SK-N-SH (cell line): Measurements from ENCODE around the gene CEACAM16. TPM values are rescaled to one million over a fixed set of nuclear protein-coding genes. Genes with fewer than 3 reads are reported as not detected.

ENCODE experiments used
- CTCF ChIA-PET: fragments of 300-600, 350-600 bp; formaldehyde crosslinking; extraction: SDS; loops from one replicate; lab custom pipeline; 2021; lab: Yijun Ruan, JAX
- POLR2A ChIA-PET: fragments of 350-600 bp; sonication (Branson Sonifier 250); formaldehyde crosslinking; extraction: SDS; loops from one replicate; lab custom pipeline; 2020; ENCODE audit warnings: antibody characterized with exemption, inconsistent platforms; lab: Yijun Ruan, JAX
- DNase-seq: peaks from one replicate; pipeline ENCODE4 v3.0.0; 2012
- H2AFZ ChIP-seq: fragments of 200-600 bp; sonication (generic); 2 replicates; pipeline ENCODE4 v1.8.1; 2016; ENCODE audit warnings: antibody characterized with exemption, mild to moderate bottlenecking, low read depth
- H3F3A ChIP-seq: fragments of 200-600 bp; sonication (generic); replicated peaks from 2 replicates; pipeline ENCODE3; 2016; ENCODE audit warnings: antibody characterized with exemption, mild to moderate bottlenecking; ENCODE audit not compliant: insufficient read depth
- H3K27ac ChIP-seq, 2 experiments: fragments of 200-500 bp in 1 of 2; fragments of 200-600 bp in 1 of 2; sonication (Bioruptor generic) in 1 of 2; sonication (generic), shearing (Covaris generic) in 1 of 2; 2 replicates each; pipeline versions ENCODE4 v1.5.1 to v1.6.1; 2014 to 2016; ENCODE audit warnings: low read depth in 2 of 2, inconsistent platforms in 1 of 2, low read length in 1 of 2, mild to moderate bottlenecking in 1 of 2, mixed read lengths in 1 of 2
- H3K27me3 ChIP-seq: fragments of 200-600 bp; sonication (generic), shearing (Covaris generic); 2 replicates; pipeline ENCODE4 v1.6.1; 2016; ENCODE audit warnings: mixed run types; ENCODE audit not compliant: insufficient read depth
- H3K36me3 ChIP-seq, 2 experiments: fragments of 200-500 bp in 1 of 2; fragments of 200-600 bp in 1 of 2; sonication (Bioruptor generic) in 1 of 2; sonication (generic) in 1 of 2; replicated peaks in 1 of 2; 2 replicates each; pipeline versions ENCODE3 to v1.5.1; 2014 to 2016; ENCODE audit warnings: low read length in 1 of 2, mild to moderate bottlenecking in 1 of 2; ENCODE audit not compliant: insufficient read depth in 2 of 2, control insufficient read depth in 1 of 2
- H3K4me1 ChIP-seq, 2 experiments: fragments of 200-500 bp in 1 of 2; fragments of 200-600 bp in 1 of 2; sonication (Bioruptor generic) in 1 of 2; sonication (generic), shearing (Covaris generic) in 1 of 2; 2 replicates each; pipeline versions ENCODE4 v1.5.1 to v1.6.1; 2014 to 2016; ENCODE audit warnings: low read depth in 1 of 2, low read length in 1 of 2, mixed run types in 1 of 2; ENCODE audit not compliant: insufficient read depth in 2 of 2, control insufficient read depth in 1 of 2
- H3K4me2 ChIP-seq: fragments of 200-600 bp; sonication (generic), shearing (Covaris generic); 2 replicates; pipeline ENCODE4 v1.6.1; 2017; ENCODE audit warnings: mixed run types
- H3K4me3 ChIP-seq, 2 experiments: fragments of 200-500 bp in 1 of 2; fragments of 200-600 bp in 1 of 2; sonication (Bioruptor generic) in 1 of 2; sonication (generic), shearing (Covaris generic) in 1 of 2; 2 replicates each; pipeline versions ENCODE4 v1.5.1 to v1.8.1; 2014 to 2016; ENCODE audit warnings: low read depth in 2 of 2, inconsistent platforms in 1 of 2, low read length in 1 of 2, mild to moderate bottlenecking in 1 of 2, mixed read lengths in 1 of 2, moderate library complexity in 1 of 2
- H3K79me2 ChIP-seq: fragments of 200-600 bp; sonication (generic); 2 replicates; pipeline ENCODE4 v1.8.1; 2017; ENCODE audit warnings: mild to moderate bottlenecking; ENCODE audit not compliant: insufficient read depth
- H3K9ac ChIP-seq: fragments of 200-600 bp; sonication (generic); 2 replicates; pipeline ENCODE4 v1.6.1; 2017; ENCODE audit warnings: mixed run types
- H3K9me2 ChIP-seq: fragments of 200-600 bp; sonication (generic); 2 replicates; pipeline ENCODE4 v1.6.1; 2017; ENCODE audit warnings: mixed run types
- H3K9me3 ChIP-seq: fragments of 200-600 bp; sonication (generic); 2 replicates; pipeline ENCODE4 v1.6.1; 2017; ENCODE audit warnings: mixed run types, mild to moderate bottlenecking, moderate library complexity
- H4K20me1 ChIP-seq: fragments of 200-600 bp; sonication (generic); 2 replicates; pipeline ENCODE4 v1.6.1; 2017; ENCODE audit warnings: mild to moderate bottlenecking, mixed run types; ENCODE audit not compliant: insufficient read depth
- CHD2 ChIP-seq: fragments of 150-350 bp; IDR thresholded peaks from 2 replicates; pipeline ENCODE4 v1.6.1; 2018; ENCODE audit warnings: low read length; ENCODE audit not compliant: partially characterized antibody
- CTCF ChIP-seq: fragments of 200-600 bp; sonication (generic); IDR thresholded peaks from 2 replicates; pipeline ENCODE4 v1.6.1; 2017; ENCODE audit warnings: antibody characterized with exemption, mild to moderate bottlenecking, moderate library complexity
- EP300 ChIP-seq, 2 experiments: IDR thresholded peaks; 2 replicates each; pipeline versions ENCODE4 v1.4.0 to v1.6.1; 2012; ENCODE audit warnings: borderline replicate concordance in 1 of 2, low read depth in 1 of 2, low read length in 1 of 2
- EZH2phosphoT487 ChIP-seq: fragments of 200-600 bp; sonication (generic); IDR thresholded peaks from 2 replicates; pipeline ENCODE4 v1.6.1; 2017; ENCODE audit warnings: low read depth, mixed run types, mild to moderate bottlenecking, antibody characterized with exemption, moderate library complexity, borderline replicate concordance
- FOSL2 ChIP-seq: IDR thresholded peaks from 2 replicates; pipeline ENCODE4 v1.4.0; 2012; ENCODE audit warnings: low read depth, mild to moderate bottlenecking, moderate library complexity, borderline replicate concordance
- FOXJ3 ChIP-seq: sonication (generic); formaldehyde crosslinking; IDR thresholded peaks from 2 replicates; pipeline ENCODE4 v1.5.1; 2020; ENCODE audit warnings: mild to moderate bottlenecking, missing genetic modification reagents
- IRF3 ChIP-seq: fragments of 150-350 bp; IDR thresholded peaks from 2 replicates; pipeline ENCODE4 v1.6.1; 2016; ENCODE audit warnings: mild to moderate bottlenecking, low read depth, low read length
- MEF2A ChIP-seq: IDR thresholded peaks from 2 replicates; pipeline ENCODE4 v1.4.0; 2012; ENCODE audit warnings: low read depth, borderline replicate concordance
- NRF1 ChIP-seq: IDR thresholded peaks from 2 replicates; pipeline ENCODE4 v1.6.1; 2012; ENCODE audit warnings: low read depth, mild to moderate bottlenecking, low read length
- POLR2AphosphoS5 ChIP-seq: IDR thresholded peaks from 2 replicates; pipeline ENCODE4 v1.6.1; 2012; ENCODE audit warnings: low read depth, low read length
- RCOR1 ChIP-seq: fragments of 150-350 bp; IDR thresholded peaks from 2 replicates; pipeline ENCODE4 v1.6.1; 2017; ENCODE audit warnings: antibody characterized with exemption, low read length
- REST ChIP-seq: IDR thresholded peaks from 2 replicates; pipeline ENCODE4 v1.6.1; 2012; ENCODE audit warnings: mild to moderate bottlenecking, low read depth, low read length, moderate library complexity
- RXRA ChIP-seq: IDR thresholded peaks from 2 replicates; pipeline ENCODE4 v1.4.0; 2012; ENCODE audit warnings: low read depth, mild to moderate bottlenecking, borderline replicate concordance
- SMC3 ChIP-seq: IDR thresholded peaks from 2 replicates; pipeline ENCODE4 v1.6.1; 2012; ENCODE audit warnings: low read depth, low read length, improper control_type of control experiment
- TAF1 ChIP-seq: IDR thresholded peaks from 2 replicates; pipeline ENCODE4 v1.6.1; 2012; ENCODE audit warnings: low read depth, mild to moderate bottlenecking, low read length, moderate library complexity, borderline replicate concordance
- TCF12 ChIP-seq: IDR thresholded peaks from 2 replicates; pipeline ENCODE4 v1.4.0; 2012
- TEAD4 ChIP-seq: IDR thresholded peaks from 2 replicates; pipeline ENCODE4 v1.4.0; 2012; ENCODE audit warnings: mild to moderate bottlenecking, borderline replicate concordance; ENCODE audit not compliant: insufficient read depth
- USF2 ChIP-seq: fragments of 150-350 bp; IDR thresholded peaks from 2 replicates; pipeline ENCODE4 v1.6.1; 2017; ENCODE audit warnings: antibody characterized with exemption, low read length, low read depth, borderline replicate concordance
- YY1 ChIP-seq: IDR thresholded peaks from 2 replicates; pipeline ENCODE4 v1.4.0; 2012; ENCODE audit warnings: low read depth, mild to moderate bottlenecking
- ZBTB33 ChIP-seq: IDR thresholded peaks from 2 replicates; pipeline ENCODE4 v1.4.0; 2012; ENCODE audit warnings: low read depth, borderline replicate concordance
- WGBS: methylation state at CpG from one replicate; pipeline ENCODE4 v1.1.6; 2017; ENCODE audit warnings: low lambda C conversion rate; 5-methylcytosine and 5-hydroxymethylcytosine counted together
- polyA plus RNA-seq, 3 experiments: library from polyadenylated mRNA; depleted of rRNA; stranded (reverse); fragments of >200 nt; gene quantifications; 2 replicates each; pipeline ENCODE4 v1.2.3, GENCODE V29; 2012
- TF ChIP-seq, protein P1 (sequence below): IDR thresholded peaks from 2 replicates; pipeline ENCODE4; 2012

The CEACAM16 gene
- polyA plus RNA-seq, 1 of the 3 experiments (the other 2 are of a cell fraction): not detected

- no peak for TF ChIP-seq CTCF
- TF ChIP-seq EP300 (IDR thresholded peaks at IDR 0.05; ENCODE audit: borderline replicate concordance in 1 of 2, low read depth in 1 of 2, low read length in 1 of 2): no peak
- TF ChIP-seq MEF2A: no peak
- no peak for TF ChIP-seq TCF12
- TF ChIP-seq TEAD4: no peak
- TF ChIP-seq FOXJ3: no peak
These were observed 1.3 kb upstream of the CEACAM16 start (continued) for GRCh38 chr19:44697670-44698034.

DNA sequence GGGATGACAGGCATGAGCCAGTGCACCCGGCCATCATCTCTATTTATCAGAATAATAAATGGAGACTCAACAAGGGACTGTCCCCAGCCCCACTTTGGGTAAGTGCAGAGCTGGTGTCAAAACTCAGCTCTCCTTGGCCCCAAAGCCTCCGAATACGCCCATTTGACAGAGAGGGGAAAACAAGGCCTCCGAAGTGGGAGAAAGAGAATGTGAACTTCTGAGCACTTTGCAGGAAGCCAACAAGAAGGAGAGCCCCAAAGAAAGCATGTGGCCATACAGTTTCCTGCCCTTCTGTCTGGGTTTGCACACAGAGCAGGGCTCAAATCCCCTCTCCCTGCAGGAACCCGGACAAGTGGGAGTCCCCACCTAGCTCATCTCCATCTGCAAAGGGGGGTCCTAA is 1.6 kb downstream of the CEACAM16 start:
- Histone ChIP-seq H3K9ac (no peak overlapping the region), H3K4me3 (no peak overlapping the region), H3K4me1 (no peaks in the 10 kb centered on the region), H3K9me2 (no peaks in the 10 kb centered on the region), H3K36me3 (no peaks in the 10 kb centered on the region), H3K4me2 (no peak overlapping the region), H3K27ac (no peak overlapping the region), H4K20me1 (no peaks in the 10 kb centered on the region), H3K79me2 (no peaks in the 10 kb centered on the region), H2AFZ (no peak overlapping the region), H3F3A (peaks cover 6% of the 10 kb centered on the region), H3K27me3 (no peaks in the 10 kb centered on the region), H3K9me3 (no peaks in the 10 kb centered on the region)
- ChIA-PET CTCF (interaction anchor here (1.9 to 3.5 kb wide), 4 partner anchors 12 to 83 kb away, joined by 4 to 13 read pairs (median 10); no protein-coding TSS in a partner anchor), POLR2A (no interaction called here)
- no peak for DNase-seq
- WGBS: 73% methylated on average over 5 of the region's 5 CpGs
- no peak for TF ChIP-seq IRF3
- no peak for TF ChIP-seq RXRA
- TF ChIP-seq FOSL2: no peak
- TF ChIP-seq YY1: no peak
- TF ChIP-seq, protein P1, sequence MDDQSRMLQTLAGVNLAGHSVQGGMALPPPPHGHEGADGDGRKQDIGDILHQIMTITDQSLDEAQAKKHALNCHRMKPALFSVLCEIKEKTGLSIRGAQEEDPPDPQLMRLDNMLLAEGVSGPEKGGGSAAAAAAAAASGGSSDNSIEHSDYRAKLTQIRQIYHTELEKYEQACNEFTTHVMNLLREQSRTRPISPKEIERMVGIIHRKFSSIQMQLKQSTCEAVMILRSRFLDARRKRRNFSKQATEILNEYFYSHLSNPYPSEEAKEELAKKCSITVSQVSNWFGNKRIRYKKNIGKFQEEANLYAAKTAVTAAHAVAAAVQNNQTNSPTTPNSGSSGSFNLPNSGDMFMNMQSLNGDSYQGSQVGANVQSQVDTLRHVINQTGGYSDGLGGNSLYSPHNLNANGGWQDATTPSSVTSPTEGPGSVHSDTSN: no peak
- TF ChIP-seq TAF1: no peak
- no peak for TF ChIP-seq NRF1
- TF ChIP-seq POLR2AphosphoS5: no peak
- no peak for TF ChIP-seq USF2
- no peak for TF ChIP-seq CHD2
- no peak for TF ChIP-seq SMC3
- no peak for TF ChIP-seq EZH2phosphoT487
- no peak for TF ChIP-seq REST
- no peak for TF ChIP-seq MEF2A
- TF ChIP-seq ZBTB33: no peak
- TF ChIP-seq EP300 (IDR thresholded peaks at IDR 0.05; ENCODE audit: borderline replicate concordance in 1 of 2, low read depth in 1 of 2, low read length in 1 of 2): no peak
- TF ChIP-seq RCOR1: no peak
